Heart left ventricle (tissue), 16 donors: ENCODE measurements around the gene FUT8. TPM values are rescaled to one million over a fixed set of nuclear protein-coding genes. Genes with fewer than 3 reads are reported as not detected.

ENCODE experiments used
- ATAC-seq, 4 donors: fragments of 200-7000 bp; cut with Tn5 transposase; one replicate each; pipeline ENCODE4 v1.9.1; 2020 to 2022; ENCODE audit warnings: moderate library complexity in 4 of 4, mild to moderate bottlenecking in 3 of 4, moderate number of reproducible peaks in 1 of 4
- DNase-seq, 5 donors: peaks; one replicate each; pipeline ENCODE4 v3.0.0-alpha.2; 2020
- H3K27ac ChIP-seq, 12 donors: fragments of 200-600 bp; sonication (generic) in 4 of 12; one replicate each; pipeline versions ENCODE4 v1.5.0 to v1.8.0; 2016 to 2022; ENCODE audit warnings: mild to moderate bottlenecking in 2 of 12
- H3K27me3 ChIP-seq, 9 donors: fragments of 200-600 bp; sonication (generic) in 2 of 9; one replicate each; pipeline versions ENCODE4 v1.5.1 to v1.8.0; 2016 to 2022; ENCODE audit warnings: mild to moderate bottlenecking in 3 of 9
- H3K36me3 ChIP-seq, 9 donors: fragments of 200-600 bp; sonication (generic) in 2 of 9; one replicate each; pipeline versions ENCODE4 v1.5.0 to v1.8.0; 2018 to 2022; ENCODE audit warnings: mild to moderate bottlenecking in 2 of 9
- H3K4me1 ChIP-seq, 12 donors: fragments of 200-600 bp; sonication (generic) in 4 of 12; one replicate each; pipeline versions ENCODE4 v1.5.0 to v1.8.0; 2016 to 2022; ENCODE audit warnings: mild to moderate bottlenecking in 3 of 12
- H3K4me3 ChIP-seq, 12 donors: fragments of 200-600 bp; sonication (generic) in 4 of 12; one replicate each; pipeline versions ENCODE4 v1.5.0 to v1.8.0; 2017 to 2022; ENCODE audit warnings: mild to moderate bottlenecking in 9 of 12, moderate library complexity in 4 of 12
- H3K9me3 ChIP-seq, 12 donors: fragments of 200-600 bp; sonication (generic) in 4 of 12; one replicate each; pipeline versions ENCODE4 v1.5.0 to v1.8.0; 2016 to 2022; ENCODE audit warnings: mild to moderate bottlenecking in 1 of 12
- CTCF ChIP-seq, 12 donors: fragments of 200-600 bp; sonication (generic) in 4 of 12; IDR thresholded peaks; one replicate each; pipeline versions ENCODE4 v1.5.0 to v1.8.0; 2018 to 2022; ENCODE audit warnings: antibody characterized with exemption in 12 of 12, mild to moderate bottlenecking in 5 of 12
- POLR2A ChIP-seq, 2 donors: fragments of 450-650 bp; IDR thresholded peaks; one replicate each; pipeline ENCODE4 v1.6.1; 2017; ENCODE audit warnings: antibody characterized with exemption in 2 of 2, mild to moderate bottlenecking in 2 of 2, moderate library complexity in 2 of 2
- WGBS, 4 donors: extraction: QIAGEN DNeasy Blood & Tissue Kit in 2 of 4; methylation state at CpG; one replicate each; pipeline versions ENCODE4 v1.1.5 to v1.1.7; 2013 to 2018; 5-methylcytosine and 5-hydroxymethylcytosine counted together
- intact Hi-C, 10 donors: fragments of 100-400 bp; cut with DNase I; formaldehyde crosslinking; loops; one replicate each; pipeline versions ENCODE4 v1.11.1 to v1.14.2; 2022
- long read RNA-seq, 3 donors: library from polyadenylated mRNA; unstranded; transcript quantifications; one replicate each; pipeline ENCODE4 v2.0.0, GENCODE V29; 2020 to 2021
- polyA plus RNA-seq, 2 donors: library from polyadenylated mRNA; stranded (reverse); fragments of 200-250 nt; gene quantifications; one replicate each; pipeline ENCODE4 v1.2.3, GENCODE V29; 2013
- total RNA-seq, 9 donors: library from RNA; depleted of rRNA in 2 of 9; stranded (reverse); fragments of >200 nt in 2 of 9; fragmentation: NEBNext Ultra II Directional in 3 of 9; extraction: Animal tissue kit (Norgen Biotek cat#: 25700) in 3 of 9; gene quantifications; one replicate each; pipeline versions ENCODE4 v1.1.0 to v1.2.4, GENCODE V29; 2016 to 2023
- donor health status: ischemic (EF 13 %, LVEDD 7.1; RV severe dilation, severe dysfunction).
- donor health status: healthy with polysubstance abuse.
- donor health status: DM: no; HTN: yes; CAD: no.
- donor health status: DM: no; HTN: no; CAD: no.
- donor health status: ischemic (EF 25% LVEDD 6.9; RV normal size, moderate dysfunction).
- donor health status: ischemic (EF 25% LVEDD 5.7; RV mildly dilated, moderate dysfunction).
- donor health status: healthy.
- donor health status: DM: yes; HTN: yes; CAD: no.
- donor health status: ischemic (EF 35%, LVEDD 5.7; RV mildly dilated, moderate dysfunction).
- donor health status: nonischemic (EF 11% LVEDD 7.7; RV severe dilation, severe dysfunction).
- donor health status: DM: yes; HTN: yes; CAD: no.
- donor health status: PGD.
- donor health status: ischemic (EF 29% LVEDD 5.4; RV normal size, mild dysfunction).
- donor health status: nonischemic (EF 23%, LVEDD 6.1; RV moderate dilation, normal function).

FUT8 gene
- total RNA-seq (10 to 100 TPM; 10.2 to 17.3 (median 12.4) TPM), polyA plus RNA-seq (1 to 10 TPM; 2.8 to 8.9 TPM)
- long read RNA-seq, donor 1, full-length matches to known transcripts = 5 of 12 reads
- long read RNA-seq, donor 1, partial matches to known transcripts = 0 of 12 reads
- long read RNA-seq, donor 1, other reads (novel, unspliced or antisense) = 7 of 12 reads
- long read RNA-seq, donor 2, full-length matches to known transcripts = 11 of 22 reads
- long read RNA-seq, donor 2, partial matches to known transcripts = 2 of 22 reads
- long read RNA-seq, donor 2, other reads (novel, unspliced or antisense) = 9 of 22 reads
- long read RNA-seq, donor 3, full-length matches to known transcripts = 5 of 7 reads
- long read RNA-seq, donor 3, partial matches to known transcripts = 1 of 7 reads
- long read RNA-seq, donor 3, other reads (novel, unspliced or antisense) = 1 of 7 reads

- Histone ChIP-seq H3K27ac (peak within 1 kb of the TSS; percentile 76 to 96 (median 90)), H3K9me3 (no peaks in the 10 kb centered on the region), H3K4me1 (peaks cover 0 to 21% (median 10%) of the 10 kb centered on the region in 12 donors), H3K36me3 (no peaks in the 10 kb centered on the region), H3K4me3 (peak within 1 kb of the TSS; percentile 70 to 94 (median 81)), H3K27me3 (no peaks in the 10 kb centered on the region)
- 0% methylated on average over 21 to 85 of the region's 85 CpGs for WGBS, 4 donors
- intact Hi-C loops = loop anchor here (2.0 to 10.0 kb wide), 19 partner anchors 175 to 663 kb away; partner anchors contain the start of genes FNTB (in 2 of the 10) and MAX (in 2 of the 10)
- ATAC-seq = peak; percentile 93 to 96 (median 94)
- peak; percentile 43 to 78 (median 60) for TF ChIP-seq CTCF (IDR thresholded peaks at IDR 0.05)
- TF ChIP-seq POLR2A (IDR thresholded peaks at IDR 0.05) = peak in 1 of 2 donors; percentile 83
- peak; percentile 95 to 98 (median 96) for DNase-seq
Observed at GRCh38 chr14:65412032-65412846, at the start of gene FUT8. FUT8 (plus strand) TSS chr14:65412730; CDS start chr14:65561564, 148,834 bp downstream.

GRCh38 chr14:65366802-65367565, 45.5 kb upstream of the FUT8 start:
- Histone ChIP-seq H3K27ac (no peak overlapping the region), H3K4me3 (no peak overlapping the region), H3K4me1 (peaks cover 0 to 4% (median 0%) of the 10 kb centered on the region in 12 donors), H3K27me3 (no peaks in the 10 kb centered on the region), H3K9me3 (no peaks in the 10 kb centered on the region), H3K36me3 (no peaks in the 10 kb centered on the region)
- no peak for ATAC-seq
- intact Hi-C loops = no loop called here
- no peak for DNase-seq
- WGBS, 4 donors = 74 to 81% (median 77%) methylated on average over 3 of the region's 3 CpGs
- no peak for TF ChIP-seq POLR2A (IDR thresholded peaks at IDR 0.05)

GRCh38 chr14:65369560-65369959, 43.0 kb upstream of the FUT8 start:
- no peak overlapping the region for H3K4me3 ChIP-seq
- TF ChIP-seq POLR2A (IDR thresholded peaks at IDR 0.05) (no peak), CTCF (IDR thresholded peaks at IDR 0.05) (no peak)
- peaks cover 0 to 4% (median 0%) of the 10 kb centered on the region in 9 donors for H3K27me3 ChIP-seq
- no peak overlapping the region for H3K27ac ChIP-seq
- H3K36me3 ChIP-seq = no peaks in the 10 kb centered on the region
- peaks cover 0 to 7% (median 0%) of the 10 kb centered on the region in 12 donors for H3K4me1 ChIP-seq
- ATAC-seq (no peak), DNase-seq (no peak)
- WGBS, 4 donors = 91 to 98% (median 93%) methylated on average over 1 of the region's 1 CpG
- H3K9me3 ChIP-seq = no peaks in the 10 kb centered on the region
- intact Hi-C loops = no loop called here

- no peak overlapping the region for H3K27ac ChIP-seq
- no peak for ATAC-seq
- DNase-seq = no peak
- H3K36me3 ChIP-seq = no peaks in the 10 kb centered on the region
- no peak overlapping the region for H3K4me3 ChIP-seq
- intact Hi-C loops = loop anchor here in 2 of 10 donors (10.0 kb wide), 2 partner anchors 146 to 206 kb away; no protein-coding TSS in a partner anchor
- no peaks in the 10 kb centered on the region for H3K9me3 ChIP-seq
- H3K27me3 ChIP-seq = peaks cover 0 to 4% (median 0%) of the 10 kb centered on the region in 9 donors
- 74 to 79% (median 77%) methylated on average over 7 of the region's 7 CpGs for WGBS, 4 donors
- H3K4me1 ChIP-seq = peaks cover 0 to 7% (median 0%) of the 10 kb centered on the region in 12 donors
- TF ChIP-seq CTCF (IDR thresholded peaks at IDR 0.05) = no peak
Observed at GRCh38 chr14:65370801-65371248, 41.7 kb upstream of the FUT8 start.
